Skeletal muscle tissue (tissue), 4 donors: ENCODE measurements around the gene OLFML1. TPM values are rescaled to one million over a fixed set of nuclear protein-coding genes. Genes with fewer than 3 reads are reported as not detected.
A peak's percentile ranks its signal among the peaks of the same experiment; 100 is the strongest.

Experiments used
- H3K27ac ChIP-seq: one replicate; pipeline ENCODE4 v1.7.0; 2013; ENCODE audit warnings: mild to moderate bottlenecking, low read depth, low read length, inconsistent platforms
- H3K27me3 ChIP-seq, 3 donors: one replicate each; pipeline ENCODE4 v1.7.0; 2013; ENCODE audit warnings: low read length in 3 of 3; ENCODE audit not compliant: control insufficient read depth in 3 of 3, insufficient read depth in 3 of 3
- H3K36me3 ChIP-seq, 3 donors: one replicate each; pipeline ENCODE4 v1.7.0; 2013; ENCODE audit warnings: low read length in 3 of 3; ENCODE audit not compliant: control insufficient read depth in 3 of 3, insufficient read depth in 3 of 3
- H3K4me1 ChIP-seq, 3 donors: one replicate each; pipeline ENCODE4 v1.7.0; 2013; ENCODE audit warnings: low read length in 3 of 3, mild to moderate bottlenecking in 3 of 3; ENCODE audit not compliant: control insufficient read depth in 3 of 3, insufficient read depth in 3 of 3
- H3K4me3 ChIP-seq, 3 donors: one replicate each; pipeline ENCODE4 v1.7.0; 2013; ENCODE audit warnings: low read length in 3 of 3
- H3K9ac ChIP-seq, 3 donors: one replicate each; pipeline ENCODE4 v1.7.0; 2013; ENCODE audit warnings: low read length in 3 of 3, mild to moderate bottlenecking in 3 of 3, moderate library complexity in 2 of 3, low read depth in 1 of 3
- H3K9me3 ChIP-seq, 3 donors: one replicate each; pipeline ENCODE4 v1.7.0; 2013; ENCODE audit warnings: low read length in 3 of 3; ENCODE audit not compliant: control insufficient read depth in 3 of 3
- total RNA-seq: library from RNA; depleted of rRNA; stranded (reverse); fragments of >200 nt; gene quantifications from one replicate; pipeline ENCODE4 v1.2.3, GENCODE V29; 2014
- donor health status: Osteomylitis.

The OLFML1 gene
- total RNA-seq, 1 donor from 2014 or later: 29.2 TPM

DNA sequence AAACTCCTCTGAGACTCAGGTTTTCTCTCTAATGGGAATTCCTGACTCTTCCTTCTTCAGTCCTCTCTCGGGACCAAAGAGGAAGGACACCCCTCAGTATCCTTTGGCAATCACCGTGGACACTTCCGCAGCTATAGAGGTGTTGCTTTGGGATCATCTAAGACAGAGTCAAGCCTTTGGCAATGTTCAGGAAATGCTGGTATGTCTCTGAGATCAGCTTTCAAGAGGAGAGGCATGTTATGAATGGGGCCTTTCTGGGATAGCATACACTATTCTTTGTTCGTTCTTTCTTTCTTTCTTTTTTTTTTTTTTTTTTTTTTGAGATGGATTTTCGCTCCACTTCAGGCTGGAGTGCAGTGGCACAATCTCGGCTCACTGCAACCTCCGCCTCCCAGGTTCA lies 14.2 kb upstream of the OLFML1 start:
- H3K4me1 ChIP-seq: peaks cover 5 to 13% (median 10%) of the 10 kb centered on the region in 3 donors
- peaks cover 0 to 2% (median 0%) of the 10 kb centered on the region in 3 donors for H3K36me3 ChIP-seq
- no peaks in the 10 kb centered on the region for H3K27me3 ChIP-seq
- no peaks in the 10 kb centered on the region for H3K9me3 ChIP-seq
- H3K4me3 ChIP-seq: no peak overlapping the region
- H3K9ac ChIP-seq: no peak overlapping the region
- H3K27ac ChIP-seq: no peak overlapping the region

- Histone ChIP-seq H3K9me3 (no peaks in the 10 kb centered on the region), H3K9ac (no peak overlapping the region), H3K4me1 (peaks cover 5 to 13% (median 10%) of the 10 kb centered on the region in 3 donors), H3K27ac (no peak overlapping the region), H3K36me3 (no peaks in the 10 kb centered on the region), H3K27me3 (no peaks in the 10 kb centered on the region), H3K4me3 (no peak overlapping the region)
These were observed 11.6 kb upstream of the OLFML1 start for GRCh38 chr11:7473717-7474116.

- no peaks in the 10 kb centered on the region for H3K36me3 ChIP-seq
- H3K9ac ChIP-seq: no peak overlapping the region
- H3K4me1 ChIP-seq: no peaks in the 10 kb centered on the region
- no peak overlapping the region for H3K27ac ChIP-seq
- no peak overlapping the region for H3K4me3 ChIP-seq
- H3K9me3 ChIP-seq: no peaks in the 10 kb centered on the region
- no peaks in the 10 kb centered on the region for H3K27me3 ChIP-seq
These were observed 5.2 kb upstream of the OLFML1 start for GRCh38 chr11:7480113-7480512.

DNA sequence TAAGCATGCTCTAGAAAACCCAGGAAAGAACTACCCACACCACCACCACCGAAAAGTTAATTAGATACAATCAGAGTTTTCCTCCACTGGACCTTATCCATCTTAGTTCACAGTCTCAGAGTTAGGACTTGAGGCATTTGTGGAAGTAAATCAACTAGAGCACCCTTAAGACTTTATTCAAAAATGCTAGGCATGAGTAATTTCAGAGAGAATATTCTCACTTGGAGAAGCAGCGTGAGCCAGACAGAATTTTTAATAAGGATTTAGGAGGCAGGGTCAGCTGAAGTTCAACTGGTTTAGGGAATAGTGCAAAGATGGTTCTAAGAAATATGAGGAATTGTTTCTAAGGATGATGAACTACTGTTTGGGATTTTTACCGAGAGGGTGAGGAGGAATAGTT lies 1.2 kb upstream of the OLFML1 start:
- H3K27ac ChIP-seq: no peak overlapping the region

DNA sequence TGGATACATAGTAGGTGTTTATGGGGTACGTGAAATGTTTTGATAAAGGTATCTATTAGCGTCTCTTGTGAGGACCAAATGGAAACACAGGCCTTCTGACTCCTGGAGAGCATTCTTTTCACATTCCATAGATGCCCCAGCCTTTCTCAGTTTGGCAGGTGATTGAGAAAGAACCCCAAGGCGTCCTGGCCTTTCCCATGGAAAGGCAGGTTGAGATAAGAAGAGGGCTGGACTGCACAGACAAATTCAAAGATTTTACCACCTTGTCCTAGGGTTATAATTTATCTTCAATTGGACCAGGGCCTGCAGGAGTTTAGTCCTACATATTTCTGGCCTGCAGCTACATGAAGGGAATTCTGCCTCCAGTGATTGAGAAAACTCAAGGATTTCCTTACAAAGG lies 661 bp upstream of the OLFML1 start:
- H3K4me3 ChIP-seq: peak overlapping the region in 1 of 3 donors; percentile 33
- no peak overlapping the region for H3K27ac ChIP-seq
- peaks cover 0 to 2% (median 0%) of the 10 kb centered on the region in 3 donors for H3K36me3 ChIP-seq
- H3K4me1 ChIP-seq: peaks cover 0 to 3% (median 0%) of the 10 kb centered on the region in 3 donors
- no peak overlapping the region for H3K9ac ChIP-seq
- no peaks in the 10 kb centered on the region for H3K27me3 ChIP-seq
- no peaks in the 10 kb centered on the region for H3K9me3 ChIP-seq

More for the DNA sequence above, 1.2 kb upstream of the OLFML1 start:
- Histone ChIP-seq H3K27me3 (no peaks in the 10 kb centered on the region), H3K9me3 (no peaks in the 10 kb centered on the region), H3K4me1 (peaks cover 0 to 3% (median 0%) of the 10 kb centered on the region in 3 donors), H3K4me3 (no peak overlapping the region), H3K9ac (no peak overlapping the region), H3K36me3 (peaks cover 0 to 2% (median 0%) of the 10 kb centered on the region in 3 donors)

DNA sequence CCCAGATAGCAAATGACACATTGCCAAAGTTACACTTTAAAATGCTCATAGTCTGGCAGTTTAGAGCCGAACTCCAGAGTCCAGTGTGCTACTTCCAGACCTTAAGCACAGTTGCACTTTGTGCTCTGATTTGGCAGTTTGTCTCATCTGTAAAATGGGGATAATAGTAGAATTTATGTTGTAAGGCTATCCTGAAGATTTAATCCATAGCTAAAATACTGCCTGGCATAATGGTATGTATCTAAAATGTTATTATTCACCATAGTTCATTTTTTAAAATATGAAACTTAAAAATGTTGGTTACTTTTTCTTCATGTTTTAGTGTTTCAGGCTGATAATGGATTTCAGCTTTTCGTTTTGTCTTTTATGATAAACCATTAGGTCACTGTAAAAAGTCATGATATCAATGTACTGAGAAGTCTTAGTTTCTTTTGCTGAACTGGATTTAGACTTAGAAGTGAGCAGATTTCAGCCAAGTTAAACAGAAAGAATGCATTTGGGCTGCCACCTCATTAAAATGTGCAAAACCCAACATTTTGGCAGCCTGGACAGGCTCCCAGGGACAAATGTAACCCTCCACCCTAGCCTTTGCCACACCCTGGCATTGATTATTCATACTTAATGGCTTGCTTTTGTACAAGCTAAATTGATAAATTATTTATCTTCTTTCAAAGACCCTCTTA lies 933 bp downstream of the OLFML1 start:
- Histone ChIP-seq H3K9me3 (no peaks in the 10 kb centered on the region), H3K4me1 (peaks cover 0 to 3% (median 0%) of the 10 kb centered on the region in 3 donors), H3K36me3 (peaks cover 0 to 2% (median 0%) of the 10 kb centered on the region in 3 donors), H3K4me3 (peak overlapping the region; percentile 55 to 78 (median 71)), H3K27me3 (no peaks in the 10 kb centered on the region), H3K27ac (no peak overlapping the region), H3K9ac (peak overlapping the region in 1 of 3 donors; percentile 15)

GRCh38 chr11:7486781-7487140 lies 1.5 kb downstream of the OLFML1 start:
- no peaks in the 10 kb centered on the region for H3K27me3 ChIP-seq
- no peak overlapping the region for H3K9ac ChIP-seq
- H3K9me3 ChIP-seq: no peaks in the 10 kb centered on the region
- peaks cover 0 to 3% (median 0%) of the 10 kb centered on the region in 3 donors for H3K4me1 ChIP-seq
- no peak overlapping the region for H3K27ac ChIP-seq
- H3K36me3 ChIP-seq: peaks cover 0 to 2% (median 0%) of the 10 kb centered on the region in 3 donors
- peak overlapping the region in 1 of 3 donors; percentile 78 for H3K4me3 ChIP-seq

GRCh38 chr11:7487360-7487759 lies 2.1 kb downstream of the OLFML1 start:
- H3K9me3 ChIP-seq: no peaks in the 10 kb centered on the region
- H3K36me3 ChIP-seq: peaks cover 0 to 2% (median 0%) of the 10 kb centered on the region in 3 donors
- H3K27ac ChIP-seq: no peak overlapping the region
- H3K4me1 ChIP-seq: peaks cover 0 to 3% (median 0%) of the 10 kb centered on the region in 3 donors
- H3K27me3 ChIP-seq: no peaks in the 10 kb centered on the region
- no peak overlapping the region for H3K9ac ChIP-seq
- peak overlapping the region in 1 of 3 donors; percentile 78 for H3K4me3 ChIP-seq

DNA sequence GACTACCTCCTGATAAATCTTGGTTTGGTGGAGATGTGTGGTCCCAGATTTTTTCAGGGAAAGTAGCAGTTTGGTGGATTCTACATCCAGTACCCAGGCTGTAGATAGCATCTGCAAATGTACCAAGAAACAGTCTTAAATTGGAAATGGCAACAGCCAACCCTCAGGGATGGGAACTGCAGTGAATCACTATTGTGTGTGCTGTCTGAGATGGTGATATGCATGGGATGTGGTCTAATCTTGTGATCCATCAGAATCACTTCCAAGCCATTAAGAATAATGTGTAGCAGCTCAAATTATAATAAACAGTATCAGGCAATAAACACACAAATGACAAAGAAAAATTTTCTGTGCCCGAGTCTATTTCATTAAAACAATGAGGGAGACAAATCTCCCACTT lies 3.4 kb downstream of the OLFML1 start:
- H3K27me3 ChIP-seq: no peaks in the 10 kb centered on the region
- H3K36me3 ChIP-seq: peaks cover 0 to 2% (median 0%) of the 10 kb centered on the region in 3 donors
- no peak overlapping the region for H3K27ac ChIP-seq
- H3K4me3 ChIP-seq: no peak overlapping the region
- H3K9me3 ChIP-seq: no peaks in the 10 kb centered on the region
- H3K9ac ChIP-seq: no peak overlapping the region
- peaks cover 0 to 6% (median 0%) of the 10 kb centered on the region in 3 donors for H3K4me1 ChIP-seq

GRCh38 chr11:7489376-7489775 lies 4.1 kb downstream of the OLFML1 start:
- Histone ChIP-seq H3K27me3 (no peaks in the 10 kb centered on the region), H3K27ac (no peak overlapping the region), H3K9me3 (no peaks in the 10 kb centered on the region), H3K4me3 (no peak overlapping the region), H3K4me1 (peaks cover 0 to 6% (median 0%) of the 10 kb centered on the region in 3 donors), H3K9ac (no peak overlapping the region), H3K36me3 (peaks cover 0 to 2% (median 0%) of the 10 kb centered on the region in 3 donors)
